Sigmoid colon (tissue), 7 donors: ENCODE results near the gene KRTAP10-3. TPM values are rescaled to one million over a fixed set of nuclear protein-coding genes. Genes with fewer than 3 reads are reported as not detected.

ENCODE experiments used
- DNase-seq: peaks from one replicate; pipeline ENCODE4 v3.0.0-alpha.2; 2019
- H3K27ac ChIP-seq, 4 donors: fragments of 200-600 bp; sonication (generic); one replicate each; pipeline ENCODE4 v1.5.1; 2016 to 2019; ENCODE audit warnings: mild to moderate bottlenecking in 1 of 4
- H3K27me3 ChIP-seq, 3 donors: fragments of 200-600 bp; sonication (generic); one replicate each; pipeline ENCODE4 v1.5.1; 2019; ENCODE audit warnings: mild to moderate bottlenecking in 1 of 3
- H3K36me3 ChIP-seq, 4 donors: fragments of 200-600 bp; sonication (generic); one replicate each; pipeline ENCODE4 v1.5.1; 2016 to 2019
- H3K4me1 ChIP-seq, 4 donors: fragments of 200-600 bp; sonication (generic); one replicate each; pipeline ENCODE4 v1.5.1; 2017 to 2019
- H3K4me3 ChIP-seq, 4 donors: fragments of 200-600 bp; sonication (generic); one replicate each; pipeline ENCODE4 v1.5.1; 2017 to 2019; ENCODE audit warnings: mild to moderate bottlenecking in 2 of 4, moderate library complexity in 1 of 4
- H3K9me3 ChIP-seq, 4 donors: fragments of 200-600 bp in 3 of 4; sonication (generic) in 3 of 4; one replicate each; pipeline versions ENCODE4 v1.5.1 to v1.6.1; 2013 to 2019
- EP300 ChIP-seq, 4 donors: sonication (generic); formaldehyde crosslinking; IDR thresholded peaks; one replicate each; pipeline ENCODE4 v1.6.1; 2017; ENCODE audit warnings: antibody characterized with exemption in 4 of 4
- POLR2A ChIP-seq, 2 donors: fragments of 450-650 bp; IDR thresholded peaks; one replicate each; pipeline ENCODE4 v1.6.1; 2016; ENCODE audit warnings: antibody characterized with exemption in 2 of 2, mild to moderate bottlenecking in 2 of 2, moderate library complexity in 2 of 2
- POLR2AphosphoS5 ChIP-seq, 4 donors: sonication (generic); formaldehyde crosslinking; IDR thresholded peaks; one replicate each; pipeline ENCODE4 v1.6.1; 2017; ENCODE audit warnings: antibody characterized with exemption in 4 of 4
- WGBS, 2 donors: extraction: QIAGEN DNeasy Blood & Tissue Kit; methylation state at CpG; one replicate each; pipeline ENCODE4 v1.1.7; 2013; 5-methylcytosine and 5-hydroxymethylcytosine counted together
- intact Hi-C: fragments of 100-400 bp; cut with DNase I; formaldehyde crosslinking; loops from one replicate; pipeline ENCODE4 v1.15.1; 2023
- polyA plus RNA-seq, 3 donors: library from polyadenylated mRNA; stranded (reverse); fragments of 200-250 nt; gene quantifications; one replicate each; pipeline ENCODE4 v1.2.3, GENCODE V29; 2013
- total RNA-seq, 4 donors: library from RNA; depleted of rRNA; stranded (reverse); fragments of >200 nt; gene quantifications; one replicate each; pipeline ENCODE4 v1.1.0, GENCODE V29; 2016
- TF ChIP-seq, protein P1 (sequence below), 4 experiments: fragments of 450-650 bp in 3 of 4; fragments of 200-600 bp in 1 of 4; IDR thresholded peaks; one replicate each; pipeline ENCODE4 v1.5.1; 2016 to 2019; ENCODE audit warnings: antibody characterized with exemption in 4 of 4, mild to moderate bottlenecking in 3 of 4, moderate library complexity in 2 of 4
- donor health status: healthy with polysubstance abuse.
- donor health status: Bipolar disorder and iron deficiency.
- donor health status: healthy.

The KRTAP10-3 gene
- total and polyA plus RNA-seq, 7 donors = 0.66 TPM; not detected in 6

DNA sequence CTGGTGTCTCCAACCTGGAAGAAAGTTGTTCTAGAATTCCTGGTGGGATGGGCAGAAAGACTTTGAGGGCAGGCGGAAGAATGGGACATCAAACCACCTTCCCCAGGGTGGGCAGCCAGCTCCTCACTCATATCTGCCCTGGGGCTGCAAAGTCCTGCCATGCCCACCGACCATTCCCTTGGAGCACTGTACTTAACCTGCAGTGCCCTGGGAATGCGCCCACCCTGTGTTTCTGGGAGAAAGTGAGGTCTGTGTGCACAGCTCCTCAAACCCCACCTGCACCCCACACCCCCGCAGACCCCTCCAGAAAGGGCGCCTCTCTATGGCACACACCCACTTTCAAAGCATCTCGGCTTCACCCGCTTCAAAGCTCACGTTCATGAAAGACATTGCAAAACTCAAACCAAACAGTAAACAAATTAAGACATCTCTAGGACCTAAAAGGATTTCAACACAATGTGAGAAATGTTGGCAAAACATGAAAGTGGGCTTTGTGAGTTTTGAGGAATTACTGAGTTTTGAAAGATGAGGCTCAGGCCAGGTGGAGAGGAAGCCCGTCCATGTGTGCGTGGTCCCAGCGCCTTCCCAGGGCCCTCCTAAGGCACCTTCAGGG lies 43.7 kb downstream of the KRTAP10-3 start:
- Histone ChIP-seq H3K4me1 (peaks cover 0 to 9% (median 3%) of the 10 kb centered on the region in 4 donors), H3K27ac (no peak overlapping the region), H3K36me3 (no peaks in the 10 kb centered on the region), H3K27me3 (peaks cover 0 to 10% (median 9%) of the 10 kb centered on the region in 3 donors), H3K9me3 (no peaks in the 10 kb centered on the region), H3K4me3 (no peak overlapping the region)
- 84 to 87% methylated on average over 11 of the region's 11 CpGs for WGBS, 2 donors
- no peak for DNase-seq
- TF ChIP-seq POLR2A (IDR thresholded peaks at IDR 0.05) (no peak), POLR2AphosphoS5 (IDR thresholded peaks at IDR 0.05) (no peak), EP300 (IDR thresholded peaks at IDR 0.05) (no peak)
- TF ChIP-seq, protein P1, sequence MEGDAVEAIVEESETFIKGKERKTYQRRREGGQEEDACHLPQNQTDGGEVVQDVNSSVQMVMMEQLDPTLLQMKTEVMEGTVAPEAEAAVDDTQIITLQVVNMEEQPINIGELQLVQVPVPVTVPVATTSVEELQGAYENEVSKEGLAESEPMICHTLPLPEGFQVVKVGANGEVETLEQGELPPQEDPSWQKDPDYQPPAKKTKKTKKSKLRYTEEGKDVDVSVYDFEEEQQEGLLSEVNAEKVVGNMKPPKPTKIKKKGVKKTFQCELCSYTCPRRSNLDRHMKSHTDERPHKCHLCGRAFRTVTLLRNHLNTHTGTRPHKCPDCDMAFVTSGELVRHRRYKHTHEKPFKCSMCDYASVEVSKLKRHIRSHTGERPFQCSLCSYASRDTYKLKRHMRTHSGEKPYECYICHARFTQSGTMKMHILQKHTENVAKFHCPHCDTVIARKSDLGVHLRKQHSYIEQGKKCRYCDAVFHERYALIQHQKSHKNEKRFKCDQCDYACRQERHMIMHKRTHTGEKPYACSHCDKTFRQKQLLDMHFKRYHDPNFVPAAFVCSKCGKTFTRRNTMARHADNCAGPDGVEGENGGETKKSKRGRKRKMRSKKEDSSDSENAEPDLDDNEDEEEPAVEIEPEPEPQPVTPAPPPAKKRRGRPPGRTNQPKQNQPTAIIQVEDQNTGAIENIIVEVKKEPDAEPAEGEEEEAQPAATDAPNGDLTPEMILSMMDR (IDR thresholded peaks at IDR 0.05) = no peak
- intact Hi-C loops = no loop called here

DNA sequence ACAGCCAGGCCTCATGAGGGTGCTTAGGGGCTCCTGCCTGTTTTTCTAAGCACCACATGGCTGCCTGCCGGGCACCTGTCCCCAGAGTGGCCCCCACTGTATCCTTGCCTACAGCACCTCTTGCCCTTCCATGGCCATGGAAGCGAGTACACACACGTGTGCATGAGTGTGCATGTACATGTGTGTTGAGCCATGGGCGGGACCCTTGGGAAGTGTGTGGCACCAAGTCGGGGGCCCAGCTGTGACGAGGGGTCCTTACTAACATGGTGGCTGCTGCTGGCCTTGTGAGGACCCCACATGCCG lies 44.4 kb downstream of the KRTAP10-3 start:
- Histone ChIP-seq H3K27me3 (peaks cover 0 to 17% (median 15%) of the 10 kb centered on the region in 3 donors), H3K4me3 (no peak overlapping the region), H3K36me3 (no peaks in the 10 kb centered on the region), H3K27ac (no peak overlapping the region), H3K9me3 (no peaks in the 10 kb centered on the region), H3K4me1 (peaks cover 0 to 9% (median 3%) of the 10 kb centered on the region in 4 donors)
- no peak for DNase-seq
- TF ChIP-seq, protein P1 (IDR thresholded peaks at IDR 0.05) = no peak
- intact Hi-C loops = no loop called here
- WGBS, 2 donors = 89 to 94% methylated on average over 7 of the region's 7 CpGs

DNA sequence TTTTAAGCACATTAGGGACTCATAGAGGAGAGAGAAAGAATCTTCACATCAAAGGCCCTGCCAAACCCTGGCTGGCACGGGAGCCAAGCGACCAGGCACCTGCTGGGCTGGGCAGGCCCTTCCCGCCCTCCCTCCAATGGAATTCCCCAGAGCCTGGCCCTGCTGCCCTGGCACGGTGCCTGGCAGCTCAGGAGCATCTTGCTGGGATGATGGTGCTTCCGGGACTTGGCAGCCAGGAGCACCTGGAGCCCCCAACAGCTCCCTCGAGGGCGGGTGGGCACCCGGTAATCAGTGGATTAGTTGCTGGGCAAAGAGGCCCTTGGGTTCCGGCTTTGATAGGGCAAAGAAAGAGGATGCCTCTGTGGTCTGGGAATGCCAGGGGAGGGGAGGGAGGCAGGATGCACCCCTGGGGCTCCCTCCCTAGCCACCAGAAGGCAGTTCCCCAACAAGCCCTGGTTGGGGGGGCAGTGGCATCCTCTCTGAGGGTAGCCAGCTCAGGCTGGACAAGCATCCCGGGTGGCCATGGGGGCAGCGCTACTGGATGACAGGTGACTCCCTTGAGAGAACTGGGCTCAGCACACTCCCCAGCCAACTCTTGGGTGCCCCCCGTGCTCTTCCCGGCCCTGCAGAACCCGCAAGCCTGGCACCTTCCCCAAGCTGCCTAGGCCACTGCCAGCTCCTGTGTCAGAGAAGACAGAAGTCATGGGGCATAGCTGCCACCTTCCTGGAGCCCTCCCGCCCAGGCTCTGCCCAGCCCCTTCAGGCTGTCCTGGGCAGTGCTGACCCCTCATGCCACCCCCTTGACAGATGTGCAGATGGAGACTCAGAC lies 45.0 kb downstream of the KRTAP10-3 start:
- Histone ChIP-seq H3K4me1 (peaks cover 0 to 9% (median 3%) of the 10 kb centered on the region in 4 donors), H3K27me3 (peaks cover 3 to 22% (median 15%) of the 10 kb centered on the region in 3 donors), H3K36me3 (no peaks in the 10 kb centered on the region), H3K27ac (no peak overlapping the region), H3K4me3 (no peak overlapping the region), H3K9me3 (no peaks in the 10 kb centered on the region)
- WGBS, 2 donors = 44 to 77% methylated on average over 15 of the region's 15 CpGs
- DNase-seq = no peak
- intact Hi-C loops = no loop called here
- no peak for TF ChIP-seq POLR2A (IDR thresholded peaks at IDR 0.05)

DNA sequence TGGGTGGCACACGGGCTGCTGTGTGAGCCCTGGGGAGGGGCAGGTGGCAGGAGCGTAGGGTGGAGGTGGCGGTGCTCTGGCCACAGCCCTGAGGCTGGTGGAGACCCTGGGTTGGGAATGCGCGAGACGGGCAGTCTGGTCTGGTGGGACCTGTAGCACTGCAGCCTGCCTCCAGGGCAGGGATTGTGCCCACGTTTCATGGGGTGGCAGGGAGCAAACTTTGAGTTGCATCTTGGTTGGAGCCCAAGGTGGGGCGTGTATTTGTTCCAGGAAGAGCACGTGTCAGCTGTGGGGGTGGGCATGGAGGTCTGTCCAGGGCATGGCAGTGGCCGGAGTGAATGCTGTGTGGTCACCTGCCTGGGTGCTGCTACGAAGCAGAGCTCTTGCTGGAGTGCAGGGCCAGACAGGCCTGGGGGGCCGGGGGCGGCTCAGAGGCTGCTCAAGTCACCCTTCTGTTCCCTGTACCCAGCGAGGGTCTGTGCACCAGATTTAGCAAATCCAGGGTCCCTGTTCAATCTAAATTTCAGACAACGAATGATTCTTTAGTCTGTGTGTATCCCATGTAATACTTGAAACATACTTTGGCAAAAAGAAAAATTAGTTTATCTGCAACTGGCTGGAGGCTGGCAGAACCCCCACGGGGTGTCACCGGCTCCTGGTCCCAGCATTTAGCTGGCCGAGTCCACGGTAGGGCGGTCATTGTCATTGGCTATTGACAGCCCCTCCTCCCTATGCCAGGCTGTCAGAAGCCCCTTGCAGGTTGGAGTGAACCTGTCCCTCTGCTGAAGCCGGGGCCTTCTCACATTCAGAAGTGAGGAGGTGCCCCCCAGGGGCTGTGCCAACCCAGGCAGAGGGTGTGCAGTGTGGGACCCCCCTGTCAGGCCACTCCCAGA lies 45.9 kb downstream of the KRTAP10-3 start:
- WGBS, 2 donors = 68 to 81% methylated on average over 21 of the region's 21 CpGs
- DNase-seq = no peak
- TF ChIP-seq EP300 (IDR thresholded peaks at IDR 0.05) (no peak), POLR2A (IDR thresholded peaks at IDR 0.05) (no peak), POLR2AphosphoS5 (IDR thresholded peaks at IDR 0.05) (no peak)
- TF ChIP-seq, protein P1 (IDR thresholded peaks at IDR 0.05) = no peak
- Histone ChIP-seq H3K27me3 (peaks cover 3 to 27% (median 15%) of the 10 kb centered on the region in 3 donors), H3K27ac (no peak overlapping the region), H3K36me3 (no peaks in the 10 kb centered on the region), H3K4me1 (peaks cover 0 to 9% (median 3%) of the 10 kb centered on the region in 4 donors), H3K9me3 (no peaks in the 10 kb centered on the region), H3K4me3 (no peak overlapping the region)
- intact Hi-C loops = no loop called here

DNA sequence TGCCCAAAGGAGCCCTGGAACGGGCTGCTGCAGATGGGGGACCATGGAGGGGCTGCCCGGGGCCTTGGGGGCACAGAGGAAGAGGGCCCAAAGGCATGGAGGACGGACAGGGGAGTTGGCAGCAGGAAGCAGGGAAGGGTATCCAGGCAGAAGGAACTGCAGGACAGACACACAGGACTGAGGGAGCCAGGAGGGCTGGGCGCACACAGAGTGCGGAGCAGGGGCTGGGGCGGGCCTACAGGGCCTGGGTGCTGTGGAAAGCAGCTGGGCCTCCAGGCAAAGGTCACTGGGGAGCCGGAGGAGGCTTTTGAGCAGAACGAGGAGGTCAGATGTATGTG lies 46.7 kb downstream of the KRTAP10-3 start:
- TF ChIP-seq EP300 (IDR thresholded peaks at IDR 0.05) = no peak
- TF ChIP-seq, protein P1 (IDR thresholded peaks at IDR 0.05) = no peak
- no peak for TF ChIP-seq POLR2AphosphoS5 (IDR thresholded peaks at IDR 0.05)
- no peak for TF ChIP-seq POLR2A (IDR thresholded peaks at IDR 0.05)
- Histone ChIP-seq H3K9me3 (no peaks in the 10 kb centered on the region), H3K4me1 (peaks cover 0 to 9% (median 3%) of the 10 kb centered on the region in 4 donors), H3K36me3 (no peaks in the 10 kb centered on the region), H3K27me3 (peaks cover 3 to 32% (median 15%) of the 10 kb centered on the region in 3 donors), H3K4me3 (no peak overlapping the region), H3K27ac (no peak overlapping the region)
- intact Hi-C loops = no loop called here
- WGBS, 2 donors = 80 to 86% methylated on average over 8 of the region's 8 CpGs
- DNase-seq = no peak
